ENCODE results near the gene SLC19A3.

DNA sequence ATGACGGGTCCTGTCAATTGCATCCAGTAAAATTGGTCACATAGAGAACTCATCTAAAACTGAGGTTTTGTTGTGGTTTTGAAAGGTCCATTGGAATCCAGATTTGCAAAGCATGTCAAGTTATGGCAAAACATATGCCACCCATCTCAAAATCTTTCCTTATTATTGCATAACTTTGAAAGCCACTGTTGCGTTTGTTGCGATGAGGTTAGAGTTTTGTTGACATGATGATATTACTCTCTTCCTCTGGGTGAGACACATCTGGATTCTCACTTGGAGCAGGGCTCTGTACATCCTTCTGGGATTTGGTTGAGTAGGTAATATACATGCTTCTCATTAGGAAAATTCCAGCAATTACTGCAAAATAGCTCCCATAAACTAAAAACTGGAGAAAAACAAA lies 30.6 kb downstream of the SLC19A3 start:
- TF ChIP-seq, protein P1, sequence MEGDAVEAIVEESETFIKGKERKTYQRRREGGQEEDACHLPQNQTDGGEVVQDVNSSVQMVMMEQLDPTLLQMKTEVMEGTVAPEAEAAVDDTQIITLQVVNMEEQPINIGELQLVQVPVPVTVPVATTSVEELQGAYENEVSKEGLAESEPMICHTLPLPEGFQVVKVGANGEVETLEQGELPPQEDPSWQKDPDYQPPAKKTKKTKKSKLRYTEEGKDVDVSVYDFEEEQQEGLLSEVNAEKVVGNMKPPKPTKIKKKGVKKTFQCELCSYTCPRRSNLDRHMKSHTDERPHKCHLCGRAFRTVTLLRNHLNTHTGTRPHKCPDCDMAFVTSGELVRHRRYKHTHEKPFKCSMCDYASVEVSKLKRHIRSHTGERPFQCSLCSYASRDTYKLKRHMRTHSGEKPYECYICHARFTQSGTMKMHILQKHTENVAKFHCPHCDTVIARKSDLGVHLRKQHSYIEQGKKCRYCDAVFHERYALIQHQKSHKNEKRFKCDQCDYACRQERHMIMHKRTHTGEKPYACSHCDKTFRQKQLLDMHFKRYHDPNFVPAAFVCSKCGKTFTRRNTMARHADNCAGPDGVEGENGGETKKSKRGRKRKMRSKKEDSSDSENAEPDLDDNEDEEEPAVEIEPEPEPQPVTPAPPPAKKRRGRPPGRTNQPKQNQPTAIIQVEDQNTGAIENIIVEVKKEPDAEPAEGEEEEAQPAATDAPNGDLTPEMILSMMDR (IDR thresholded peaks at IDR 0.05), result no peak
- TF ChIP-seq POLR2A (IDR thresholded peaks at IDR 0.05), result no peak
